Right forelimb (tissue), 1 donor: ENCODE results near the gene STEAP2.
"Not testable (repeated sequence)": the region's sequence is repeated elsewhere in the genome, so short reads cannot be mapped to it uniquely, and the experiment has no call there.

ENCODE experiments used
- DNase-seq: peaks from one replicate; pipeline ENCODE4 v3.0.0-alpha.2; 2018

The STEAP2 gene

DNA sequence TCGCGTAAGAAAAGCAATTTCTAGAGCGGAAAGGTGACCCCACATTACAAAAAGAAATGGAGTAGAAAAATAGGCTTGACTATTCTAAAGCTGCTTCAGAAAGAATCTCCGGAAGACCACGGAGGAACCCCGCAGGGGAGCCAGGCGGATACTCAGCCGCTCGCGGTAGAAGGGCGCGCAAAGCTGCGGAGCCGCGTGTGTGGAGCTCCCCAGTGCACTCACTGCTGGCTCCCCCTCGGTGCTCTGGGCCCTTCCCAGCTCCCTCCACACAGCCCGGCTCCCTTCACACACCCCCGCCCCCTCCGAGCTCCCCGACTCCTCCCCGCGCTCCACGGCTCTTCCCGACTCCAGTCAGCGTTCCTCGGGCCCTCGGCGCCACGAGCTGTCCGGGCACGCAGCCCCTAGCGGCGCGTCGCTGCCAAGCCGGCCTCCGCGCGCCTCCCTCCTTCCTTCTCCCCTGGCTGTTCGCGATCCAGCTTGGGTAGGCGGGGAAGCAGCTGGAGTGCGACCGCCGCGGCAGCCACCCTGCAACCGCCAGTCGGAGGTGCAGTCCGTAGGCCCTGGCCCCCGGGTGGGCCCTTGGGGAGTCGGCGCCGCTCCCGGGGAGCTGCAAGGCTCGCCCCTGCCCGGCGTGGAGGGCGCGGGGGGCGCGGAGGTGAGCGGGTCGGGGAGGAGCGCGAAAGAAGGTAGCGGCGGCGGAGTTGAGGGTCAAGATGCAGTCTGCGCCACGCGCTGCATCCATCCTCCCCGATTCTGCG is at the start of gene STEAP2:
Gene STEAP2, plus strand, starts transcription at position 350 of the 758 bp plus-strand sequence. CDS start 13,343 bp downstream, outside the sequence.
- peak; percentile 94 for DNase-seq

DNA sequence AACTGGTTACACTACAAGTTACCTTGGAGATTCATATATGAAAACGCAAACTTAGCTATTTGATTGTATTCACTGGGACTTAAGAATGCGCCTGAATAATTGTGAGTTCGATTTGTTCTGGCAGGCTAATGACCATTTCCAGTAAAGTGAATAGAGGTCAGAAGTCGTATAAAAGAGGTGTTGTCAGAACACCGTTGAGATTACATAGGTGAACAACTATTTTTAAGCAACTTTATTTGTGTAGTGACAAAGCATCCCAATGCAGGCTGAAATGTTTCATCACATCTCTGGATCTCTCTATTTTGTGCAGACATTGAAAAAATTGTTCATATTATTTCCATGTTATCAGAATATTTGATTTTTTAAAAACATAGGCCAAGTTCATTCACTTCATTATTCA is 48.0 kb upstream of the STEAP2 start:
- no peak for DNase-seq

DNA sequence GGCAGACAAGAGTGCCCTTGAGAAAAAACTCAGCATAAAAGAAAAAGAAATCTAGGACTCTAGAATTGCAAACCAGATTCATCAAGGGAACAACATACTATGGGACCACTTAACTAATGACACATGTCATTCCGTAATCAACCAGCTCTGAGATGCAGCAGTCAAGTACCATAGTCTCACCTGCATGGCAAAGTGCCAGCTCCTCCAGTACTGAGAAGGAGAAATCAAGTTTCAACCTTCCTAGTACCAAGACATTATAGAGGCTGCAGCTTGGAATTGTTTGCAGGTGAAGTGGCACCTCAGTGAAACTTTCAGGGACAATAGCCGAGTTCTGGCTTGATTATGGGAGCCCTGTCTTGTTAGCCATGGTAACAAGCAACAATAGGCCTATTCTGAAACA is 45.8 kb upstream of the STEAP2 start:
- no peak for DNase-seq

DNA sequence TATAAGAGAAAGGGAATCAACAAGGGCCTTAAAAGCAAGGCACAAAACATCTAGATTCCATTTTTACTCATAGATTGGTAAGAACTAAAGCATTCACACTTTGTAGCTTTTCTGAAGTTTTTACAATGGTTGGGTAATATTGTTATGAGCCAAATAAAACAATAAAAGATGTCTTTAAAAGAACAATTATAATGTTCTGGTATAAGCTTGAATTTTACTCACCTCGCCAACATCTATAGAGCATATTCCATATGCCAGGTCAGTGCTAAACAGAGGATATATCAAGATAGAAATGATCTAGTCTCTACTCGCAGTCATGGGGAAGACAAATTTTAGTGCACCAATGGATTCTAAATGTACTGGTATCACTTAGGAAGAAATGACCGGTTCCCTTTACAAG is 45.4 kb upstream of the STEAP2 start:
- no peak for DNase-seq

DNA sequence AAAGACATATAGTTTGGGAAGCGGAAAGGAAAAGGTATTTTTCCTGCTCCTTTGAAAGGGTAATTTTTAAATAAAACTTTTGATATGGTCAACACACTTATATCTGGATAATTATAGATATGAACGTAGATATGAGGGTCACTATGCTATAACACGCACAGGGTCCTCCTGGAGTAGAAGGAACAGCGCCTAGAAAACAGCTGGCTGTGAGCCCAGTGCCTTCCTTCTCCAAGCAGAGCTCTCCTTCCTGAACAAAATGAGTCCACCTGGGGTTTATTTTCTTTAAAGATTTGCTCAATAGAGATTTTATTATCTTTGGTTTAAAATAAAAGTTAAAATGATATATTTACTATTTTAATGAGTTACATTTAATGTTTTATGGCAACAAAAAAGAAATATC is 44.2 kb upstream of the STEAP2 start:
- DNase-seq, result no peak

DNA sequence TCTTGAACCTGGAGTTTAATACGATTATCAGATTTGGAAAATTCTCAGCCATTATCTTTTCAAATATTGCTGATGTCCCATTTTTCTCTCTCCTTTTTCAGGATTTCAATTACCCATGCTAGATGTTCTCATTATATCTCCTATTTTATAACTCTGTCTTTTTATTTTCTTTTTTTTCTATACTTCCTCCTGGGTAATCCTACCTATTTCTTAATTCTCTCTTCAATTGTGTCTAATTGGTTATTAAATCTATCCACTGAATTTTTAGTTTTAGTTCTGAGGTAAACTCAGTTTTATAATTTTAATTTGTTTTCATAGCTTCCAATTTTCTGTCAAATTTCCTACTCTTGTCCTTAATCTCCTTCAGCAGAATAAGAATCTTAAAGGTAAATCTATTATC is 41.6 kb upstream of the STEAP2 start:
- DNase-seq, result no peak

DNA sequence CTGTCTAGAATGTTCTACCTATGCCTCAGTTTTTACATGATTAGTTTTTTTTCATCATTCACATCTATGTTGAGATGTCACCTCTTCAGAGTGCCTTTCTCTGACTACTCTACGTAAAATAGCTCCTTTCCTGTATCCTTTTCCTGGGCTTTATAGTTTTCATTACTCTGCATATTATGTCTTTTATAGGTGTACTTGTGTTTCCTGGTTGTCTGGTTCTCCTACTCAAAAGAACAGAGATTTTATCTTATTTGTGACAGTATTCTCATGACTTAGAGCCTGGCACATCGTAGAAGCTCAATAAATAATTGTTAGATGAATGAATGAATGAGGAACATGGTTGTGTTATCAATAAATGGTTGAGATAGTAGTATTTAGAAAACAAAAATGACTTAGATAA is 39.4 kb upstream of the STEAP2 start:
- DNase-seq, result no peak

DNA sequence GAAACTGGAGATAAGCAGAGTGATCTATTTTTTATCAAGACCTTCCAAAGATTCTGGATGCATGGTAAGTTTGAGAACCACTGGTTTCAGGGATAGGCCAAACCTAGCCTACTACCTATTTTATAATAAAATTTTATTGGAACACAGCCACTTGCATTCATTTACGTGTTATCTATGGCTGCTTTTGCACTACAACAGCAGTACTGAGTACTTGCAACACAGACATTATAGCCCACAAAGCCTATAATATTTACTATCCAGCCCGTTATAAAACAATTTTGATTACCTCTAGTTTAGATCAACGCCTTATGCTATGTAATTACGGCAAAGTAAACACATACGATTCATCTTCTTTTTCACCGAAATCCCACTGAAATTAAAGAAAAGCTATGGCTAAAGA is 38.9 kb upstream of the STEAP2 start:
- DNase-seq, result no peak

DNA sequence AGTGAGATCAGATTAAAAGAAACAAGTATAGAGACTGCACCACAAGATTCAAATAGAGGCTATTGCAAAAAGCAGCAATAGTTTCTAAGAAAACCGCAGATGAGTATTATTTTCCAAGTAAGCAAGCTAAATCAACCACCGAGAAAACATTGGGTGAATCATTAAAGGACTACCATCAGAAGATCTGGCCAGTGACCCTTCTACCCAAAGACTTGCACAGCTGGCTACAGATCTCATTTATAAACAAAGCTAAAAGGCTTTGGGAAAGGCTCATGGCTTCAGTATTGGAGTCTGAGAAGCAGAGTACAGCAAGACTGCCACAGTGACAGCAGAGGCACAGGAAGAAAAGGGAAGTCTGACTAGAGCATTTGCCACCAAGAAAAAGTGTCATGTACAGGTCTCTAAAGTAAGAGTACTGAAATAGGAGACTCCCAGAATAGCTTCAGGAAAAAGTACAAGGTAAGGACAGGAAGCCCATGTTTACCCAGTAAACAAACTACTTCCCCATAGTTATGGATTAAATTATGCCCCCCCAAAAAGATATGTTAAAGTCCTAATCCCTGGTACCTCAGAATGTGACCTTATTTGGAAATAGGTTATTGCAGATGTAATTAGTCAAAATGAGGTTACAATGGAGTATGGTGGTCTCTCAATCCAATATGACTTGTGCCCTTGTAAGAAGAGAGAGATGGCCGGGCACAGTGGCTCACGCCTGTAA is 38.3 kb upstream of the STEAP2 start:
- no peak for DNase-seq

DNA sequence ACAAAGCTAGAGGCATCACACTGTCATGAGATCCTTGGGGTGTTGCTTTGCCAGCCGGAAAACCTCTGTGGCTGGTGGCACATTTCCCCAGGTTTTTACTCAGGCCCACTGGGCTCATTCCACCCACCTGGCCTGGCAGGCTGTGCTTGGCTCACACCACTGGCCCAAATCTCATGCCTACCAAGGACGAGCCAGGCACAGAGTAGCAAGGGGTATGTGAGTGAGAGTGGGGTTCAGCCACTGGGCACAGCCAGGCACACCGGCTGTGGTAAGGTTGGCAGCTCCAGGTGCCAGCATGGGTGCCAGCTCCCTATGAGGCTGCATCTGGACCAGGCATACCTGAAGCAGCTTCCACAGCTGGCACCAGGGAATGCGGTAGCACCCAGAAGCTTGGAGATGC is 35.9 kb upstream of the STEAP2 start:
- DNase-seq, result no peak

DNA sequence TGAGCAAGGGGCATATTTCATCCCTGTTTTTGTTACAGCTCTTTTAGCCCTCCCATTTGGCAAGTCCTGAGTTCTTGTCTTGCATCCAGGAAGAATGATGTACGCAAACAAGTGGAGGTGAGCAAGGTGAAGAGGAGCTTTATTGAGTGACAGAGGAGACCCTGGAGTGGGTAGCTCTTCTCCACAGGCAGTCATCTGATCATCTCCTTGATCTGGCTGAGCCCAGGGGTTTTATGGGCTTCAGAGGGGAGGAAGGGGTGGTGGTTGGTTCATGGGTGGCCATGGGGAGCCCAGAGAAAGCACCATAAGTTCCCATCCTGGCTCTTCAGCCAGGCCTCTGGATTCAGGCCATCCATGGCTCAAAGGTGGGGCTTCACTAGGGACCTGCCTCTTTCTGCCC is 35.3 kb upstream of the STEAP2 start:
- no peak for DNase-seq

DNA sequence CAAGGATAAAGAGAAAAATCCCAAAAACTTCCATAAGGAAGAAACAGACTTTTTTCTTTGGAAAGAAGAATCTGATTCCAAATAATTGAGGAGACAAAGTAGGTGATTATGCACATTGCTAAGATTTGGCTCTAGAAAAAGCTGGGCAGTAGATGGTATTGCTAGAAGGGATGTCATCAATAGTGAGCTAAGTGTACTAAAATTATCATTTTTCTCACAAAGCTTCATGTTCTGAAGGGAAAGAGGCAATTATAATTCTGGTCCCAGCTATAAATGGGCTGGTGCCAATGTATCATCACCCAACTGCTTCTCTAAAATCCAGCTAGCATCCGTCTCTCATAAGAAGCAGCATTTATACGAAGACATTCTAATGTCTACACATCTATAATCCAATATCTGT is 33.4 kb upstream of the STEAP2 start:
- no peak for DNase-seq

DNA sequence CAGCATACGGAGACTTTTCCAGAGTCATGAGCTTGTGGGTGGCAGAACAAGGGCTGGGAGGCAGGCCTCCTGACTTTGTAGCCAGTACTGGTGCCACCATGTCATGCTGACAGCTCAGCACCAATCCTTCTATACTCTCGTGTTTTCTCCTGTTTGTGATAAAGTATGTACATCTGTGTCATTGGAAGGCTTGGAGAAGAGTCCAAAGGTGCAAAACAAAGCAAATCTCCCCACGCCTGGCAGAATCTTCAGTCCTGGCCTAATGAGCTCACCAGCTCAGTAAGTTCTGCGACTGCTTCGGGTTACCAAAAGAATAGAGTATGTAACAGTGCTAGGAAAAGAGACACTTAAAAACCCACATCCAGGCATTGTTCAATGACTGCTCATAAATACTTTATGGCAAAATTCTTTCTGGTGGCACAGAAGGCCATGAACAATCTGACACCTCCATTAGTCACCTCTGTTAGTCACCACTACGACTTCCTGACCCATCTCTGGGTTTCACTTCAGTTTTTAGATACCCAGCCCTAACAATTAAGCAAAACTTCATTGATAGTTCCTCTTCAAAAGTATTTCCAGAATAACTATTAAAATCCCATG is 32.8 kb upstream of the STEAP2 start:
- DNase-seq, result no peak

DNA sequence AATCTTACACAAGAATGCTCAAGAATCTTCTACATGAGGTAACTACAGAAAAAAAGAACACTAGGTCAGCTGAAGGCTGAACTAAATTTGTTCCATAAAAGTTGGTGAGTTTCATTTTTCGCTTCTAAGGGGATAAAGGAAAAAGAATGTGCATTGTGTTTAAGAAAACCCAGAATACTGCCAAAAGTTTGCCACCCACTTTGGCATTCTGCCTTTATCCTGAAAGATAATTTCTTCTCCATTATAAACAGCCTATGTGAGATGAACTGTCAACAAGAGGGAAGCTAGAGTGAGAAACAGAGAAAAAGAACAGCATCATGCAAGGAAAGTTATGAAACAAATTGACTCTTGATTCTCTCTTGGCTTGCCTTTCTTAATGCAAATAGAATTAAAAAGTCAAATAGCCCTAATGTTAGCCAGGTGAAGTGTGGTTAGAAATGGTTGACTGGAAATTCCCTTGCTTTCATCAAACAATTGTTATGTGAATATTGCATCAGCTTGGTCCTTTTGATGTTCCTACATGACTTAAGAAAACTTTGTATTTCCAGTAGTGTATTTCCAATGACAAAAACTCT is 31.4 kb upstream of the STEAP2 start:
- DNase-seq, result no peak

DNA sequence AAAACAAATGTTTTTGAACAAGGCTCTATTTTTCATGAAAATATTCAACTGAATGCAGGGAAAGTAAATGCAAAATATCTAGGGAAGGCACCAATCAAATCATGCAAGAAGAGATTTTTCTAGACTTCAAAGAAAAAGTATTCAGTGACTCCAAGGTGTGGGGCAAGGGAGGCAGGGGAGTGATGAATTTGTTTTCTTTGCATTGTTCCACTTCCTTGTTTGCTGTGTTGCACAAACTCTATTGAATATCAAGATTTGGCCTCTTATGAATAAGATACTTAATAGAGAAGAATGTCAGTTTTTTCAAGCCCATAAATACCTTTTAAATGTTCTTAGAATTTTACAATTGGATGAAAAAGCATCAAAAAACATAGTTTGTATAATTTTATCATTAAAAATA is 30.9 kb upstream of the STEAP2 start:
- DNase-seq, result no peak

DNA sequence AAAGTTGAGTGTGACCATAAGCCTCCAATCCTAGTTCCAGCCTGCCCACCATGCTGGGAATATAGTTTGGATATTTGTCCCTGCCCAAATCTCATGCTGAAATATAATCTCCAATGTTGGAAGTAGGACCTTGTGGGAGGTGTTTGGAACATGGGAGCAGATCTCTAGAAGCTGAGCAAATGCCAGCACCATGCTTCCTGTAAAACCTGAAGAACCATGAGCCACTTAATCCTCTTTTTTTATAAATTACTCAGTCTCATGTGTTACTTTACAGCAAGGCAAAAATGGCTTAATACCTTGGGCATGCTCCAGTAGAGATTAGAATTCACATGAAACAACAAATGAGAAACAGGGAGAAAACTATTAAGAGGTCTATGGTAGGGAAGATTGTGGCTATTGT is 30.1 kb upstream of the STEAP2 start:
- no peak for DNase-seq

DNA sequence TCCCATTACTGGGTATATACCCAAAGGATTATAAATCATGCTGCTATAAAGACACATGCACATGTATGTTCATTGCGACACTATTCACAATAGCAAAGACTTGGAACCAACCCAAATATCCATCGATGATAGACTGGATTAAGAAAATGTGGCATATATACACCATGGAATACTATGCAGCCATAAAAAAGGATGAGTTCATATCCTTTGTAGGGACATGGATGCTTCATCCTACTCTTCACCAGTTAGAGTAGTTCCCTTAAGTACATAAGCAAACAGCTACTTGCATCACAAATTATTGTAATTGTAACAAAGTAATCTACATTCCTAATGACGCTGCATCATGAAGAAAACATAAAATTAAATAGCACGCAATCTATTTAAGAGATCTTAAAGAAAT is 25.2 kb upstream of the STEAP2 start:
- not testable (repeated sequence) for DNase-seq

DNA sequence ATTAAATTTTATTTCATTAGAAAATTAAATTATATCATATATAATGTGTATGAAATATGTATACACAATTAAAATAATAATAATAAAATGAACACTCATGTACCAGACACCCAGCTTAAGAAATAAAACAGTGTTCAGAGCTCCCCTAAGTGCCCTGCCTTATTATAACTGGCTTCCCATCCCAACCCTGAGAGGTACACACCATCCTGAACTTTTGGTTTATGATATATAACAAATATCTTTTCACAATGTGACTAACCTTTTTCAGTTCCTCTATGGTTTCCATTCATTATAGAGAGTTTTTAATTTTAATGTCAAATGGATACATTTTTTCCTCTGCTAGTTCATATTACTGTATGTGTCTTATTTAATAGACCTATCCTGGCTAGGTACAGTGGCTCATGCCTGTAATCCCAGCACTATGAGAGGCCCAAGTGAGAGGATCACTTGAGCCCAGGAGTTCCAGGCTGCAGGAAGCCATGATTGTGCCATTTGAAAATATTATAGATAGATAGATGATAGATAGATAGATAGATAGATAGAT is 24.0 kb upstream of the STEAP2 start:
- no peak for DNase-seq

DNA sequence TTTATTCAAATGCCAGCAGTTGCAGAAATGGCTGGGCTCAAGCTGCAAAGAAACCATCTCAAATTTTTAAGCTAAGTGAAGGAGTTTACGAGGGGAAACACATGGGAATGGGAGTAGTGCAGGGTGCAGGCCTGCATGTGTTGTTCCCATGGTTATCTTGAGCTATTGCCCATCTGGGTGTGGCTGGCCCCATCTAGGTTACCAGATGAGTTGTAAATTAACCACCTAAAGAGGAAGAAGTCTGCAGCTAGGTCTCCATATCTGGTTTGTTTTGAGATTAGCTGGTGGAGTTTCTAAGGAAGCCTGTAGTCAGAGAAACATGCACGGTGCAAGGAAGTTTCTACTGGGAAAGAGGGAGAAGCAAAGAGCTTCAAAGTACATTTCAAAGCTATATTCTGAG is 23.3 kb upstream of the STEAP2 start:
- no peak for DNase-seq

DNA sequence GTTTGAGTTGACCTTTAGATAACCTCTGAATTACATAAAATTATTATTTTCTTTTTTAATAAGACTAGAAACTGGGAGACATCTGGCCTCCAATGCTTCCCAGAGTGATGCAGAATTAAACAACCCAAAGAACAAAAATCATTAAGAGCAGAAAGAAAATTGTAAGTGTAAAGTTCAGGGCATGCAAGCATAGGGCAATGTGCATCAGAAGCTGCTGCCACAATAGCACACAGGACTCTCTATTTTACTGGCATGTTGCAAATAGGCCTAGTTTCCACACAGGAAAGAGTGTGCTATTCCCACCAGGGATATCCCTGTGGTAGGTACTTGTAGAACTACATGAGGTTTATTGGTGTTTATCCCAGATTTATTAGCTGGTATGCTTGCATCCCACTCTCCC is 20.5 kb upstream of the STEAP2 start:
- no peak for DNase-seq

DNA sequence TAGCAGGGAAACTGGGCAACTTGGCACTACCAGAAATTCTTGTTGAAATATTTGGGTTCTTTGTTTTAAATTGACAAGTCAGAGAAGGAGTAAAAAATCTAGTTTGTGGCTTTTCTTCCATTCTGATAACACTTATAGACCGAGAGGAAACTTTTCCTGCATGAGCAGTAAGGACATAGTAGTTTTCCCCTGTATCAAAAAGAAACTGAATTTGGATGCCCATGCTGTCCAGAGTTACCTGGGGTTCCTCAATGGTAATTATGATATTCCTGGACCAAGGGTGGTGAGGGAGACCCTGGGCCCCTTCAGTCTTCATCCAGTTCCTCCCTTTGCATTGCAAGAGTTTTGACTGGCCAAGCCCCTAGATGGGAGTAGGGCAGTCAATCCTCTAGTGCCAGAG is 19.9 kb upstream of the STEAP2 start:
- no peak for DNase-seq

DNA sequence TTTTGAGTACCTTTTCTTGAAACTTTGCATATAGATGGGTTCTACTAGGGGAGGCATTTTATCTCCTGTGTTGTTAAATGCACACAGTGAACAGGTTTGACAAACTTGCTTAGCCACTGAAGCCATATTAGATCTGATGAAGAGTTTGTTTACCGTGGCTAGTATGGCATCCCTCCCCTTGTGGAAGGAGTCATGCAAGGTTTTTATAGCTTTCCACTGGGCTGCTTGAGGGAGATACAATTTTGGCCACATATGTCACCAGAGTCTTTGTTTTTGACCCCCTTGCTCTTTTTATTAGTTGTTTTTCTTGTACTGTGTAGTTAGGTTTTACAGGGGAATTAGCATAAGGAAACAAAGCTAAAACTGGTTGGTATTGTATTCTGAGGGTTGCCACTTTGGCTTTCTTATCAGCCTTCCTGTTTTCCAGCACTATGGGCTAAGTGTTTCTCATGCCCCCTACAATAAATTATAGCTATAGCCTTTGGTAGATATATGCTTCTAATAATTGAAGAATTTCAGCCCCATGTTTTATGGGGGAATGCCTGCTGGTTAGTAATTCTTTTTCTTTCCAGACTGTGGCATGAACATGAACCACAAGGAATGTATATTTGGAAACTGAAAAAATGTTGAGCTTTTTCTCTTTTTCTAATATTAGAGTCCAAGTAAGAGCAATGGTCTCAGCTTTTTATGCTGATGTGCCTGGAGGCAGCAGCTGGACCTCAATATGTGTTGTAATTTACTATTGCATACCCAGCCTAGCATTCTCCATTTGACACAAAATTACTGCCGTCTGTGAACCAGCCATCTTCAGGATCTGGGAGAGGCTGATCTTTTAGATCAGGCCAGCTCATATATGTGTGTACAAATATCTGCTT is 18.4 kb upstream of the STEAP2 start:
- DNase-seq, result no peak
